K562 (cell line): ENCODE data around the gene WSCD2. TPM values are rescaled to one million over a fixed set of nuclear protein-coding genes. Genes with fewer than 3 reads are reported as not detected.

Source experiments
- ELK1 ChIP-seq: sonication (generic); formaldehyde crosslinking; IDR thresholded peaks from 2 replicates; pipeline ENCODE4 v1.8.1; 2022; ENCODE audit warnings: missing genetic modification reagents
- NELFE ChIP-seq: IDR thresholded peaks from 2 replicates; pipeline ENCODE4 v1.6.1; 2011; ENCODE audit warnings: mild to moderate bottlenecking; ENCODE audit not compliant: insufficient read depth, insufficient read length
- RB1 ChIP-seq: fragments of 450-650 bp; IDR thresholded peaks from 2 replicates; pipeline ENCODE4 v1.6.1; 2017; ENCODE audit warnings: low read depth, mild to moderate bottlenecking
- polyA plus RNA-seq, 8 experiments: library from polyadenylated mRNA; depleted of rRNA in 4 of 8; stranded (reverse) in 5 of 8; unstranded in 3 of 8; fragments of >200 nt; fragmentation: Nextera tagmentation in 2 of 8; fragmentation: Illumina TruSeq in 1 of 8; extraction: Ambion mirVana in 2 of 8; extraction: Trizol in 1 of 8; gene quantifications; 2 replicates each; pipeline versions ENCODE4 v1.2.1 to v1.2.3, GENCODE V29; 2011 to 2014; ENCODE audit warnings: inconsistent platforms in 1 of 8, missing spikeins in 1 of 8
- total RNA-seq, 7 experiments: library from RNA; depleted of rRNA in 6 of 7; stranded (reverse); fragments of >200 nt in 6 of 7; fragmentation: Illumina TruSeq in 2 of 7; extraction: Trizol in 2 of 7; gene quantifications; 2 replicates each; pipeline versions ENCODE4 v1.2.1 to v1.2.3, GENCODE V29; 2011 to 2021; ENCODE audit warnings: low replicate concordance in 1 of 7
- TF ChIP-seq, protein P1 (sequence below), 2 experiments: fragments of 450-650 bp; formaldehyde crosslinking in 1 of 2; IDR thresholded peaks; 2 replicates each; pipeline versions ENCODE4 v1.4.0 to v1.6.1; 2014 to 2020; ENCODE audit warnings: mild to moderate bottlenecking in 2 of 2, borderline replicate concordance in 1 of 2, low read depth in 1 of 2
- TF ChIP-seq, protein P2 (sequence below): fragments of 450-650 bp; formaldehyde crosslinking; IDR thresholded peaks from 2 replicates; pipeline ENCODE4 v1.4.0; 2020; ENCODE audit warnings: mild to moderate bottlenecking, moderate library complexity

Gene WSCD2
- total and polyA plus RNA-seq, 9 of the 15 experiments (the other 6 are each of a cell fraction or from before 2014, with no cell fraction given): 0.72 to 14.1 (median 4.0) TPM

DNA sequence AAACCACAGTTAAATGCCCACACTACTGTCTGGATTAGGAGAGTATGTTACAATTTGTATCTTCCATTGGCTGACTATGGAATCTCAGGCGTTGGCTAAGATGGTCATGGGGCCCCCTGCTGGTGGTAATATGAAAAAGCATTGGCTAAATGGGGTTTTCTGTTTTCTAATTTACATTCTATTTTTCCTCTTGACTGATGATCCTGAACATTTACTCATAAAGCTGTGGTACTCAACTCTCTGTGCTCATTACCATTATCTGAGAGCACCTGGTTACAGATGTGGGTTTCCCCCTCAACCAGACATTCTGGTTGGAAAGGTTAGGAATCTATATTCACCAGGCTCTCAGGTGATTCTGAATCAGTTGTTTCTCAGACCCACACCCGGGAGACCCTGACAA is 64.8 kb downstream of the WSCD2 start (continued):
- TF ChIP-seq RB1: peak; percentile 41; the same call in 1 of the 2 replicates
- TF ChIP-seq, protein P1, sequence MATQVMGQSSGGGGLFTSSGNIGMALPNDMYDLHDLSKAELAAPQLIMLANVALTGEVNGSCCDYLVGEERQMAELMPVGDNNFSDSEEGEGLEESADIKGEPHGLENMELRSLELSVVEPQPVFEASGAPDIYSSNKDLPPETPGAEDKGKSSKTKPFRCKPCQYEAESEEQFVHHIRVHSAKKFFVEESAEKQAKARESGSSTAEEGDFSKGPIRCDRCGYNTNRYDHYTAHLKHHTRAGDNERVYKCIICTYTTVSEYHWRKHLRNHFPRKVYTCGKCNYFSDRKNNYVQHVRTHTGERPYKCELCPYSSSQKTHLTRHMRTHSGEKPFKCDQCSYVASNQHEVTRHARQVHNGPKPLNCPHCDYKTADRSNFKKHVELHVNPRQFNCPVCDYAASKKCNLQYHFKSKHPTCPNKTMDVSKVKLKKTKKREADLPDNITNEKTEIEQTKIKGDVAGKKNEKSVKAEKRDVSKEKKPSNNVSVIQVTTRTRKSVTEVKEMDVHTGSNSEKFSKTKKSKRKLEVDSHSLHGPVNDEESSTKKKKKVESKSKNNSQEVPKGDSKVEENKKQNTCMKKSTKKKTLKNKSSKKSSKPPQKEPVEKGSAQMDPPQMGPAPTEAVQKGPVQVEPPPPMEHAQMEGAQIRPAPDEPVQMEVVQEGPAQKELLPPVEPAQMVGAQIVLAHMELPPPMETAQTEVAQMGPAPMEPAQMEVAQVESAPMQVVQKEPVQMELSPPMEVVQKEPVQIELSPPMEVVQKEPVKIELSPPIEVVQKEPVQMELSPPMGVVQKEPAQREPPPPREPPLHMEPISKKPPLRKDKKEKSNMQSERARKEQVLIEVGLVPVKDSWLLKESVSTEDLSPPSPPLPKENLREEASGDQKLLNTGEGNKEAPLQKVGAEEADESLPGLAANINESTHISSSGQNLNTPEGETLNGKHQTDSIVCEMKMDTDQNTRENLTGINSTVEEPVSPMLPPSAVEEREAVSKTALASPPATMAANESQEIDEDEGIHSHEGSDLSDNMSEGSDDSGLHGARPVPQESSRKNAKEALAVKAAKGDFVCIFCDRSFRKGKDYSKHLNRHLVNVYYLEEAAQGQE (IDR thresholded peaks at IDR 0.05; ENCODE audit: borderline replicate concordance): peak; percentile 90
- TF ChIP-seq, protein P1 (CRISPR knock-in tag; IDR thresholded peaks at IDR 0.05; ENCODE audit: low read depth): no peak
- TF ChIP-seq ELK1 (CRISPR knock-in tag): no peak
- no peak for TF ChIP-seq NELFE
- TF ChIP-seq, protein P2, sequence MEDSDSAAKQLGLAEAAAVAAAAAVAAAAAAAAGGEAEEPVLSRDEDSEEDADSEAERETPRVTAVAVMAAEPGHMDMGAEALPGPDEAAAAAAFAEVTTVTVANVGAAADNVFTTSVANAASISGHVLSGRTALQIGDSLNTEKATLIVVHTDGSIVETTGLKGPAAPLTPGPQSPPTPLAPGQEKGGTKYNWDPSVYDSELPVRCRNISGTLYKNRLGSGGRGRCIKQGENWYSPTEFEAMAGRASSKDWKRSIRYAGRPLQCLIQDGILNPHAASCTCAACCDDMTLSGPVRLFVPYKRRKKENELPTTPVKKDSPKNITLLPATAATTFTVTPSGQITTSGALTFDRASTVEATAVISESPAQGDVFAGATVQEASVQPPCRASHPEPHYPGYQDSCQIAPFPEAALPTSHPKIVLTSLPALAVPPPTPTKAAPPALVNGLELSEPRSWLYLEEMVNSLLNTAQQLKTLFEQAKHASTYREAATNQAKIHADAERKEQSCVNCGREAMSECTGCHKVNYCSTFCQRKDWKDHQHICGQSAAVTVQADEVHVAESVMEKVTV: peak; percentile 82
